HG03575 (cell line): ENCODE data around the gene PKD2L1.
"Not testable (repeated sequence)": the region's sequence is repeated elsewhere in the genome, so short reads cannot be mapped to it uniquely, and the experiment has no call there.

Experiments
- ATAC-seq: cut with Tn5 transposase; IDR thresholded peaks from one replicate; pipeline ENCODE4 v1.9.1; 2021; ENCODE audit not compliant: unreplicated experiment, insufficient number of reproducible peaks, low FRiP score; ENCODE audit errors: extremely low read depth

Gene PKD2L1

GRCh38 chr10:100330079-100330478 lies at the start of gene PKD2L1:
TSS of gene PKD2L1 (minus strand) at chr10:100330228. CDS start at chr10:100330103, 125 bp downstream.
- ATAC-seq = no peak

- no peak for ATAC-seq
Observed at GRCh38 chr10:100377830-100378229, 47.8 kb upstream of the PKD2L1 start.

- not testable (repeated sequence) for ATAC-seq
Observed at GRCh38 chr10:100376656-100377055, 46.6 kb upstream of the PKD2L1 start.

GRCh38 chr10:100374677-100375353 lies 44.8 kb upstream of the PKD2L1 start:
- ATAC-seq = not testable (repeated sequence)

GRCh38 chr10:100374200-100374655 lies 44.2 kb upstream of the PKD2L1 start:
- ATAC-seq = no peak

- peak; percentile 64 for ATAC-seq
Observed at GRCh38 chr10:100373298-100374199, 43.5 kb upstream of the PKD2L1 start.

- ATAC-seq = no peak
Observed at GRCh38 chr10:100372415-100373297, 42.6 kb upstream of the PKD2L1 start.

GRCh38 chr10:100371482-100372027 lies 41.5 kb upstream of the PKD2L1 start:
- ATAC-seq = no peak

- ATAC-seq = no peak
Observed at GRCh38 chr10:100370714-100371481, 40.9 kb upstream of the PKD2L1 start.

GRCh38 chr10:100368721-100369120 lies 38.7 kb upstream of the PKD2L1 start:
- no peak for ATAC-seq

- no peak for ATAC-seq
Observed at GRCh38 chr10:100364735-100365391, 34.8 kb upstream of the PKD2L1 start.

- ATAC-seq = no peak
Observed at GRCh38 chr10:100364175-100364574, 34.1 kb upstream of the PKD2L1 start.

- no peak for ATAC-seq
Observed at GRCh38 chr10:100362570-100363496, 32.8 kb upstream of the PKD2L1 start.

- ATAC-seq = no peak
Observed at GRCh38 chr10:100360234-100360633, 30.2 kb upstream of the PKD2L1 start.

- no peak for ATAC-seq
Observed at GRCh38 chr10:100359529-100360150, 29.6 kb upstream of the PKD2L1 start.

GRCh38 chr10:100359030-100359432 lies 29.0 kb upstream of the PKD2L1 start:
- ATAC-seq = no peak
